HG03565 (cell line): ENCODE data around the gene MIA2.
"Not testable (repeated sequence)": the region's sequence is repeated elsewhere in the genome, so short reads cannot be mapped to it uniquely, and the experiment has no call there.

ENCODE experiments used
- ATAC-seq: cut with Tn5 transposase; IDR thresholded peaks from one replicate; pipeline ENCODE4 v1.9.1; 2021; ENCODE audit warnings: mild to moderate bottlenecking, moderate library complexity; ENCODE audit not compliant: unreplicated experiment

Gene MIA2

GRCh38 chr14:39229601-39230110 is 4.1 kb upstream of the MIA2 start:
- ATAC-seq = no peak

- ATAC-seq = no peak
Measured at GRCh38 chr14:39230416-39231035, 3.2 kb upstream of the MIA2 start.

GRCh38 chr14:39231751-39232553 is 1.8 kb upstream of the MIA2 start:
- ATAC-seq = peak; percentile 75

GRCh38 chr14:39232554-39233415 is 930 bp upstream of the MIA2 start:
- no peak for ATAC-seq

- not testable (repeated sequence) for ATAC-seq
Measured at GRCh38 chr14:39234986-39235385, 1.3 kb downstream of the MIA2 start.

- not testable (repeated sequence) for ATAC-seq
Measured at GRCh38 chr14:39235466-39235865, 1.8 kb downstream of the MIA2 start.

- no peak for ATAC-seq
Measured at GRCh38 chr14:39240769-39241168, 7.1 kb downstream of the MIA2 start.

- no peak for ATAC-seq
Measured at GRCh38 chr14:39241637-39242036, 7.9 kb downstream of the MIA2 start.

GRCh38 chr14:39243831-39244230 is 10.1 kb downstream of the MIA2 start:
- no peak for ATAC-seq

GRCh38 chr14:39246618-39247017 is 12.9 kb downstream of the MIA2 start:
- no peak for ATAC-seq

GRCh38 chr14:39247256-39247655 is 13.5 kb downstream of the MIA2 start:
- no peak for ATAC-seq

GRCh38 chr14:39251547-39251946 is 17.8 kb downstream of the MIA2 start:
- no peak for ATAC-seq

- not testable (repeated sequence) for ATAC-seq
Measured at GRCh38 chr14:39257388-39257787, 23.7 kb downstream of the MIA2 start.

GRCh38 chr14:39258782-39259545 is 25.2 kb downstream of the MIA2 start:
- ATAC-seq = no peak

- not testable (repeated sequence) for ATAC-seq
Measured at GRCh38 chr14:39260161-39260560, 26.4 kb downstream of the MIA2 start.

- ATAC-seq = not testable (repeated sequence)
Measured at GRCh38 chr14:39262214-39262613, 28.5 kb downstream of the MIA2 start.

- ATAC-seq = no peak
Measured at GRCh38 chr14:39264057-39264456, 30.3 kb downstream of the MIA2 start.

- ATAC-seq = no peak
Measured at GRCh38 chr14:39264558-39264957, 30.8 kb downstream of the MIA2 start.

GRCh38 chr14:39265033-39265432 is 31.3 kb downstream of the MIA2 start:
- ATAC-seq = no peak

GRCh38 chr14:39265806-39266524 is 32.2 kb downstream of the MIA2 start:
- no peak for ATAC-seq
